H9 (cell line): Measurements from ENCODE around the gene B4GALNT4. TPM values are rescaled to one million over a fixed set of nuclear protein-coding genes. Genes with fewer than 3 reads are reported as not detected.

ENCODE experiments used
- DNase-seq: peaks from one replicate; pipeline ENCODE4 v3.0.0-alpha.2; 2017
- H2AFZ ChIP-seq: one replicate; pipeline ENCODE4 v1.6.1; 2013; ENCODE audit warnings: mild to moderate bottlenecking, low read length, control low read depth, moderate library complexity
- H2AK5ac ChIP-seq: 2 replicates; pipeline ENCODE4 v1.6.1; 2013; ENCODE audit warnings: low read length, control low read depth, mixed read lengths; ENCODE audit not compliant: insufficient read length
- H2BK120ac ChIP-seq: one replicate; pipeline ENCODE4 v1.6.1; 2013; ENCODE audit warnings: low read depth, mild to moderate bottlenecking, low read length, control low read depth, inconsistent platforms; ENCODE audit not compliant: poor library complexity, severe bottlenecking
- H2BK12ac ChIP-seq: 2 replicates; pipeline ENCODE4 v1.6.1; 2013; ENCODE audit warnings: low read length, control low read depth, mixed read lengths, low read depth; ENCODE audit not compliant: insufficient read length
- H2BK15ac ChIP-seq: 2 replicates; pipeline ENCODE4 v1.6.1; 2013; ENCODE audit warnings: low read depth, low read length, control low read depth
- H2BK20ac ChIP-seq: one replicate; pipeline ENCODE4 v1.6.1; 2013; ENCODE audit warnings: low read depth, mild to moderate bottlenecking, low read length, control low read depth, inconsistent platforms; ENCODE audit not compliant: poor library complexity, severe bottlenecking
- H2BK5ac ChIP-seq: 2 replicates; pipeline ENCODE4 v1.6.1; 2013; ENCODE audit warnings: low read length, control low read depth, mixed read lengths; ENCODE audit not compliant: insufficient read length
- H3K14ac ChIP-seq: 2 replicates; pipeline ENCODE4 v1.6.1; 2013; ENCODE audit warnings: low read length, control low read depth; ENCODE audit not compliant: insufficient read depth
- H3K18ac ChIP-seq: 2 replicates; pipeline ENCODE4 v1.6.1; 2013; ENCODE audit warnings: low read depth, mild to moderate bottlenecking, mixed read lengths, low read length, control low read depth; ENCODE audit not compliant: insufficient read length
- H3K23ac ChIP-seq: 2 replicates; pipeline ENCODE4 v1.6.1; 2013; ENCODE audit warnings: low read length, control low read depth, mixed read lengths, low read depth; ENCODE audit not compliant: insufficient read length
- H3K23me2 ChIP-seq: 2 replicates; pipeline ENCODE4 v1.6.1; 2013; ENCODE audit warnings: low read depth, mild to moderate bottlenecking, mixed read lengths, low read length, control low read depth; ENCODE audit not compliant: insufficient read length, poor library complexity, severe bottlenecking
- H3K27ac ChIP-seq: 2 replicates; pipeline ENCODE4 v1.5.1; 2013; ENCODE audit warnings: low read length, control low read depth, mixed read lengths, low read depth; ENCODE audit not compliant: insufficient read length
- H3K27me3 ChIP-seq: 2 replicates; pipeline ENCODE4 v1.6.1; 2013; ENCODE audit warnings: low read length, control low read depth, inconsistent platforms; ENCODE audit not compliant: insufficient read depth
- H3K4ac ChIP-seq: 2 replicates; pipeline ENCODE4 v1.6.1; 2013; ENCODE audit warnings: low read depth, mild to moderate bottlenecking, control low read depth, inconsistent platforms, low read length, moderate library complexity
- H3K4me1 ChIP-seq: 2 replicates; pipeline ENCODE4 v1.6.1; 2013; ENCODE audit warnings: low read length, control low read depth, inconsistent platforms; ENCODE audit not compliant: insufficient read depth
- H3K4me2 ChIP-seq: 2 replicates; pipeline ENCODE4 v1.6.1; 2013; ENCODE audit warnings: low read length, control low read depth, mixed read lengths; ENCODE audit not compliant: insufficient read length, insufficient read depth
- H3K56ac ChIP-seq: 2 replicates; pipeline ENCODE4 v1.6.1; 2013; ENCODE audit warnings: low read depth, mild to moderate bottlenecking, mixed read lengths, low read length, control low read depth; ENCODE audit not compliant: insufficient read length
- H3K79me1 ChIP-seq: 2 replicates; pipeline ENCODE4 v1.6.1; 2013; ENCODE audit warnings: low read depth, mild to moderate bottlenecking, moderate library complexity, low read length, control low read depth, inconsistent platforms; ENCODE audit not compliant: insufficient read depth, poor library complexity, severe bottlenecking
- H3K79me2 ChIP-seq: 2 replicates; pipeline ENCODE4 v1.6.1; 2013; ENCODE audit warnings: low read length, control low read depth, inconsistent platforms; ENCODE audit not compliant: insufficient read depth
- H3K9ac ChIP-seq: 2 replicates; pipeline ENCODE4 v1.6.1; 2013; ENCODE audit warnings: low read length, control low read depth, mixed read lengths; ENCODE audit not compliant: insufficient read length; ENCODE audit errors: extremely low read depth
- H3K9me3 ChIP-seq: one replicate; pipeline ENCODE4 v1.6.1; 2013; ENCODE audit warnings: low read depth, low read length, inconsistent platforms; ENCODE audit not compliant: control insufficient read depth
- H3T11ph ChIP-seq: one replicate; pipeline ENCODE4 v1.6.1; 2013; ENCODE audit warnings: mild to moderate bottlenecking, low read length, control low read depth, inconsistent platforms
- H4K20me1 ChIP-seq: one replicate; pipeline ENCODE4 v1.6.1; 2013; ENCODE audit not compliant: control insufficient read depth, insufficient read length, insufficient read depth
- H4K5ac ChIP-seq: 2 replicates; pipeline ENCODE4 v1.6.1; 2013; ENCODE audit warnings: low read depth, mild to moderate bottlenecking, mixed read lengths, low read length, control low read depth; ENCODE audit not compliant: insufficient read length
- H4K8ac ChIP-seq: replicated peaks from 2 replicates; pipeline ENCODE4 v1.6.1; 2013; ENCODE audit warnings: low read length, control low read depth, mixed read lengths, low read depth; ENCODE audit not compliant: insufficient read length
- H4K91ac ChIP-seq: 2 replicates; pipeline ENCODE4 v1.6.1; 2013; ENCODE audit warnings: low read depth, mild to moderate bottlenecking, moderate library complexity, mixed read lengths, low read length, control low read depth; ENCODE audit not compliant: insufficient read length
- H3K27ac Mint-ChIP-seq, 3 experiments: 2 replicates in 2 of 3; 3 replicates in 1 of 3; pipeline ENCODE4 v1.8.0; 2020 to 2021; ENCODE audit warnings: mixed read lengths in 3 of 3, mild to moderate bottlenecking in 1 of 3, moderate library complexity in 1 of 3
- H3K27me3 Mint-ChIP-seq: 2 replicates; pipeline ENCODE4 v1.8.0; 2021; ENCODE audit warnings: low read depth, mild to moderate bottlenecking, moderate library complexity, mixed read lengths
- H3K36me3 Mint-ChIP-seq, 3 experiments: 2 replicates in 2 of 3; 3 replicates in 1 of 3; pipeline ENCODE4 v1.8.0; 2020 to 2021; ENCODE audit warnings: low read depth in 3 of 3, mixed read lengths in 3 of 3; ENCODE audit not compliant: insufficient read depth in 1 of 3
- H3K4me1 Mint-ChIP-seq, 2 experiments: 2 replicates each; pipeline ENCODE4 v1.8.0; 2020; ENCODE audit warnings: mixed read lengths in 2 of 2
- H3K4me3 Mint-ChIP-seq, 2 experiments: 2 replicates in 1 of 2; 3 replicates in 1 of 2; pipeline ENCODE4 v1.8.0; 2020 to 2021; ENCODE audit warnings: mild to moderate bottlenecking in 2 of 2, mixed read lengths in 2 of 2, moderate library complexity in 1 of 2
- H3K9me3 Mint-ChIP-seq, 2 experiments: 2 replicates in 1 of 2; 3 replicates in 1 of 2; pipeline ENCODE4 v1.8.0; 2020; ENCODE audit warnings: mild to moderate bottlenecking in 2 of 2, mixed read lengths in 2 of 2, moderate library complexity in 1 of 2
- CTCF ChIP-seq: fragments of 200-600 bp; sonication (generic); conservative IDR thresholded peaks from 3 replicates; pipeline ENCODE4 v1.8.0; 2021; ENCODE audit warnings: antibody characterized with exemption, mild to moderate bottlenecking
- WGBS: extraction: QIAGEN DNeasy Blood & Tissue Kit; methylation state at CpG from one replicate; pipeline ENCODE4 v1.1.7; 2013; ENCODE audit warnings: missing lambda C conversion rate, low lambda C conversion rate, mixed read lengths; ENCODE audit not compliant: insufficient read length; ENCODE audit errors: extremely low coverage; 5-methylcytosine and 5-hydroxymethylcytosine counted together
- total RNA-seq: library from RNA; stranded (reverse); gene quantifications from 2 replicates; pipeline ENCODE4 v1.2.1, GENCODE V29; 2021

The B4GALNT4 gene
- total RNA-seq, 1 experiment from 2014 or later = 105 TPM

DNA sequence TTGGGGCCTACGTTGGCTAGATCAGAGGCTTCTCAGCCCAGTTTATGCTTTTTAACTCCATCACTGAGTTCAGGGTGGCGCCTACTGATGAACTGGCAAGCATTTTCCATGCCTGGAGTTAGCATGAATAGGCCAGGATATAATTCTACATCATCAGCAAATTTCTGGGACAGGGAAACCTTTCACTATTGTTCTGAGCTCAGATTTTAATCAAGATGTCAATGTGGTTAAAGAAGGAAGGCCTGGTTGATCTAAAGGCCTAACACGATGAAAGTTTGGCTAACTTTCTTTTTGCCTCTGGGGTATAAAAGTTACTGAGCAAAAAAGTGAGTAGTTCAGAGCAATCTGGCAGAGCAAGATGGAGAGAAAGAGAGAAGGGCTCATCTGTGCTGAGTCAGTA is 27.0 kb upstream of the B4GALNT4 start:
- Mint-ChIP-seq H3K4me3 (no peak overlapping the region), H3K36me3 (no peaks in the 10 kb centered on the region), H3K9me3 (peaks cover 0 to 2% of the 10 kb centered on the region in 2 experiments; a peak in 2 of 5 replicates), H3K27ac (peak overlapping the region in 1 of 3 experiments; percentile 55; a peak in 1 of 7 replicates), H3K27me3 (no peaks in the 10 kb centered on the region), H3K4me1 (peaks cover 23 to 25% of the 10 kb centered on the region in 2 experiments)
- Histone ChIP-seq H3K18ac (no peak overlapping the region), H2BK120ac (no peak overlapping the region), H4K91ac (no peak overlapping the region), H3K4me2 (no peak overlapping the region), H3K23ac (no peak overlapping the region), H3K79me2 (no peaks in the 10 kb centered on the region; the same call in 1 of the 2 replicates), H3K27ac (no peak overlapping the region), H3K14ac (no peak overlapping the region), H4K20me1 (no peaks in the 10 kb centered on the region), H4K8ac (no peak overlapping the region), H2BK5ac (no peak overlapping the region), H3K9ac (no peak overlapping the region), H4K5ac (no peak overlapping the region), H2AK5ac (no peak overlapping the region), H3K23me2 (no peaks in the 10 kb centered on the region), H3T11ph (no peak overlapping the region), H3K56ac (no peak overlapping the region), H3K4me1 (no peaks in the 10 kb centered on the region; the same call in none of the 2 replicates), H2AFZ (no peak overlapping the region), H2BK20ac (no peak overlapping the region), H2BK15ac (no peak overlapping the region), H2BK12ac (peak overlapping the region; percentile 45), H3K4ac (no peak overlapping the region), H3K9me3 (no peaks in the 10 kb centered on the region), H3K79me1 (no peaks in the 10 kb centered on the region), H3K27me3 (no peaks in the 10 kb centered on the region)
- no peak for TF ChIP-seq CTCF
- DNase-seq = no peak
- WGBS = no CpG with 5 or more reads among the region's 3 CpGs
